ENCODE measurements around the gene NKX1-2.
"Not testable (repeated sequence)": the region's sequence is repeated elsewhere in the genome, so short reads cannot be mapped to it uniquely, and the experiment has no call there.

NKX1-2 gene

DNA sequence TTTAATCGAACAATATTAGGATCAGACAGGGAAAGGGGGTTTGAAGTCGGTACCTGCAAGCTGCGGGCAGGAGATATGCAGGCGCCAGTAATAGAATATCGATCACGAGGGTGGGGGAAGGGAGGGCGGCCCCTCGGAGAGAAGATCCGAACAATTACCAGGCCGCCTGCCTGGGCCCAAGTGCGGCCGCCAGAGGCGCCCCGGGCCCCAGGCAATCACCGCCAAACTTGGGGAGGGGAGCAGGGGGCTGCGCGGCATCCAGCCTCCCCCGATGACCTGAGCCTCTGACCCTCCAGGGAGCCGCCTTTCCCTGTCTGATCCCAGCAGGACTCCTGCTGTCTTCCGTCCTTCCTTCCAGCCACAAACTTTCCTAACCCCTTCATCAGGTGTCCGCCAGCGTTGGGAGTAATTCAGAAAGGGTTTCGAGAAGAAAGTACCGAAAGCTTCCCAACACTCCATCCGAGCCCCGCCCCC is 1.1 kb downstream of the NKX1-2 start:
- TF ChIP-seq, protein P1, sequence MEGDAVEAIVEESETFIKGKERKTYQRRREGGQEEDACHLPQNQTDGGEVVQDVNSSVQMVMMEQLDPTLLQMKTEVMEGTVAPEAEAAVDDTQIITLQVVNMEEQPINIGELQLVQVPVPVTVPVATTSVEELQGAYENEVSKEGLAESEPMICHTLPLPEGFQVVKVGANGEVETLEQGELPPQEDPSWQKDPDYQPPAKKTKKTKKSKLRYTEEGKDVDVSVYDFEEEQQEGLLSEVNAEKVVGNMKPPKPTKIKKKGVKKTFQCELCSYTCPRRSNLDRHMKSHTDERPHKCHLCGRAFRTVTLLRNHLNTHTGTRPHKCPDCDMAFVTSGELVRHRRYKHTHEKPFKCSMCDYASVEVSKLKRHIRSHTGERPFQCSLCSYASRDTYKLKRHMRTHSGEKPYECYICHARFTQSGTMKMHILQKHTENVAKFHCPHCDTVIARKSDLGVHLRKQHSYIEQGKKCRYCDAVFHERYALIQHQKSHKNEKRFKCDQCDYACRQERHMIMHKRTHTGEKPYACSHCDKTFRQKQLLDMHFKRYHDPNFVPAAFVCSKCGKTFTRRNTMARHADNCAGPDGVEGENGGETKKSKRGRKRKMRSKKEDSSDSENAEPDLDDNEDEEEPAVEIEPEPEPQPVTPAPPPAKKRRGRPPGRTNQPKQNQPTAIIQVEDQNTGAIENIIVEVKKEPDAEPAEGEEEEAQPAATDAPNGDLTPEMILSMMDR (IDR thresholded peaks at IDR 0.05; ENCODE audit: borderline replicate concordance, control extremely low read depth, extremely low read depth, insufficient read depth, missing control alignments) = no peak
- no peak for DNase-seq (ENCODE audit: low spot score)
- in situ Hi-C loops (cut with MboI; ENCODE audit: low sequenced_read_pairs, unreplicated experiment) = no loop called here

DNA sequence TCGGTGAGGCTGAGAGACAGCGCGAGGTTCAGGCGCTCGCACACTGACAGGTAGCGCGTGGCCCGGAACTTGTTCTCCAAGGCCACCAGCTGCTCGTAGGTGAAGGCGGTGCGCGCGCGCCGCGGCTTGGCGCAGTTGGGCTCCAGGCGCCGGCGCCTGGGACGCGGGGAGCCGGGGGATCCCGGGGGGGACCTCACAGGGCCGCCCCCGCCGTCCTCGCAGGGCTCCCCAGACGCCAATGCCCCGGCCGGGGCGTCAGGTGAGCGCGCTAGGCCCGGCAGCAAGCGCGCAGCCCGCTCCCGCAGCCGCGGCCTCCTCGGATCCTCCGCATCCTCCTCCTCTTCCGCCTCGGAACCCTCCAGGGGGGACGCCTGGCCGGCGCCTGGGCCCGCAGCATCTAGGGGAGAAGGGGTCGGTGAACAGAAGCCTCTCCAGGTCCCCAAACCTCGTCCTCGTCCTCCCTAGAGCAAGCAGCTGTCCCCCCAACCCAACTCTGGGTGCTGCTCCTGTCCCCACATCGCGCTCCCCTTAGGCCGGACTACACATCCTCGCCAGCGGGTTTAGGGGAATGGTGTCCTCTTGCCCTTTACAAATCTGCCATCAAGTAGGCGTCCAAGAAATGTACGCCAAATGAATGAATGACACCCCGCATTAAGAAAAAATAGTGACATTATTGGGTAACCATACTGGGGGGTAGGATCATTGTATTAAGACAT is 1.9 kb downstream of the NKX1-2 start:
- in situ Hi-C loops (cut with MboI; ENCODE audit: low sequenced_read_pairs, unreplicated experiment) = no loop called here
- no peak for DNase-seq (ENCODE audit: low spot score)
- TF ChIP-seq, protein P1 (IDR thresholded peaks at IDR 0.05; ENCODE audit: borderline replicate concordance, control extremely low read depth, extremely low read depth, insufficient read depth, missing control alignments) = no peak

DNA sequence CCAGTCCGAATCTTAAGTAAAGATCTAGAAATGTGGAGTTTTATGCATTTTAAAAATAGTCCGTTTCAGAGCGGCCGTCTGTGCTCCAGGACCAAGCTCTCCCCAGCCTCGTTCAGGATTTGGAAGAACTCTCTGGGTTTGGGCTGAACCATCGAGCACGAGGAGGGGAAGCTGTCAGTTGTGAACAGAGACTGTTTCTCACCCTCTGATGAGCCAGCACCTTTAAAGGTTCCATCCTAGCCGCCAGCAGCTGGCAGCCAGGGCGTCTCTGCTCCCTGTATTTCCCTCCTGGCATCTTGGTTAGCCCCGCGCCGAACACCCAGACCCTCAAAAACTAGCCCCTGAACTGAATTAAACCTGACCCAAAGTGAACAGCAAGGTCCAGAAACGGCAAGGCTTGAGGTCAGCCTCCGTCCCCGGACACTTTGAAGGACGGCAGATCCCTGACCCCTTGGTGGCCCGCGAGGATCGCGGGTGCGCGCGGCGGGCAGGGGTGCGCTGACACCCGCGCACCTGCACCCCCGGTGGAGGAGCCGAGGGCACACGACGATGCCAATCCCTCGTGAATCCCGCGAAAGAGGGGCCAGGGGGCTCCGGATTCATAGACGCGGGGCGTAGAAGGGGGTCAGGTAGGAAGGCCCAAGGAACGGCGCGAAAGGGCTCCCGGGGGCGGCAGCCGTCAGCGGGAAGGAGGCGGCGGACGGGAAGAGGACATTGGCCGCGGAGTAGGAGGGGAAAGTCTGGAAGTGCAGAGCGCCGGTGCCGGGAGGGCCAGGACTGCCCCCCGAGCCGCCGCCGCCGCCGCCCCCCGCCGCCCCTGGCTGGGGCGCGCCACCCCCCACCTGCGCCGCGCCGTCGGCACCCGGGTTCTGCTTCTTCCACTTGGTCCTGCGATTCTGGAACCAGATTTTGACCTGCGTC is 2.7 kb downstream of the NKX1-2 start:
- no peak for DNase-seq (ENCODE audit: low spot score)
- in situ Hi-C loops (cut with MboI; ENCODE audit: low sequenced_read_pairs, unreplicated experiment) = no loop called here
- TF ChIP-seq, protein P1 (IDR thresholded peaks at IDR 0.05; ENCODE audit: borderline replicate concordance, control extremely low read depth, extremely low read depth, insufficient read depth, missing control alignments) = no peak

DNA sequence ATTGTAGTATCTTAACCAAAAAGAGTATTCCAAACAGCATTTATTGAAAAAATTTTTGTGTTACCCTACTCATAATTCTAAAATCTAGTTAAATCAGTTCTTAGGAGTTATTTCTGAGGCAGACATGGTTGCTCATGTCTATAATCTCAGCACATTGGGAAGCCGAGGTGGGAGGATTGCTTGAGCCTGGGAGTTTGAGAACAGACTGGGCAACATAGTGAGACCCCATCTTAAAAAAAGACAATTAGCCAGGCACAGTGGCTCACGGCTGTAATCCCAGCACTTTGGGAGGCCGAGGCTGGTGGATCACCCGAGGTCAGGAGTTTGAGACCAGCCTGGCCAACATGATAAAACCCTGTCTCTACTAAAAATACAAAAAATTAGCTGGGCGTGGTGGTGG is 8.1 kb downstream of the NKX1-2 start:
- in situ Hi-C loops (cut with MboI; ENCODE audit: low sequenced_read_pairs, unreplicated experiment); DNase-seq (ENCODE audit: low spot score): not testable (repeated sequence)

DNA sequence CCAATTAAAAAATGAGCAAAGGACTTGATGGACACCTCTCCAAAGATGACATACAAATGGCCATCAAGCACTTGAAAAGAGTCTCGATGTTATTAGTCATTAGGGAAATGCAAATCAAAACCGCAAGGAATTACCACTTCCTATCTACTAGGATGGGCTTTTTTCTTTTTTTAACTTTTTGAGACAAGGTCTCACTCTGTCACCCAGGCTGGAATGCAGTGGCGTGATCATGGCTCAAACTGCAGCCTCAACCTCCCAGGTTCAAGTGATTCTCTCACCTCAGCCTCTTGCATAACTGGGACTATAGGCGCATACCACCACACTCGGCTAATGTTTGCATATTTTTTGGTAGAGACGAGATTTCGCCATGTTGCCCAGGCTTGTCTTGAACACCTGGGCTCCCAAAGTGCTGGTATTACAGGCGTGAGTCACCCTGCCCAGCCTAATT is 13.6 kb downstream of the NKX1-2 start:
- DNase-seq (ENCODE audit: low spot score) = no peak
- TF ChIP-seq, protein P1 (IDR thresholded peaks at IDR 0.05; ENCODE audit: borderline replicate concordance, control extremely low read depth, extremely low read depth, insufficient read depth, missing control alignments) = no peak
- in situ Hi-C loops (cut with MboI; ENCODE audit: low sequenced_read_pairs, unreplicated experiment) = no loop called here

DNA sequence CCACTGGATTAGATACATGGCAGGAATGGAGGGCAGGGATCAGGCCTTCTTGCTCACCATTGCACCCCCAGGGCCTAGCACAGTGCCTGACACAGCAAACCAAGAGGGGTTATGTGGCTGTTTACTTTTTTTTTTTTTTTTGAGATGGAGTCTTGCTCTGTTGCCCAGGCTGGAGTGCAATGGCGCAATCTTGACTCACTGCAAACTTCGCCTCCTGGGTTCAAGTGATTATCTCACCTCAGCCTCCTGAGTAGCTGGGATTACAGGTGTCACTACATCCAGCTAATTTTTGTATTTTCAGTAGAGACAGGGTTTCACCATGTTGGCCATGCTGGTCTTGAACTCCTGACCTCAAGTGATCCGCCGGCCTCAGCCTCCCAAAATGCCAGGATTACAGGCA is 14.2 kb downstream of the NKX1-2 start:
- in situ Hi-C loops (cut with MboI; ENCODE audit: low sequenced_read_pairs, unreplicated experiment) = not testable (repeated sequence)

DNA sequence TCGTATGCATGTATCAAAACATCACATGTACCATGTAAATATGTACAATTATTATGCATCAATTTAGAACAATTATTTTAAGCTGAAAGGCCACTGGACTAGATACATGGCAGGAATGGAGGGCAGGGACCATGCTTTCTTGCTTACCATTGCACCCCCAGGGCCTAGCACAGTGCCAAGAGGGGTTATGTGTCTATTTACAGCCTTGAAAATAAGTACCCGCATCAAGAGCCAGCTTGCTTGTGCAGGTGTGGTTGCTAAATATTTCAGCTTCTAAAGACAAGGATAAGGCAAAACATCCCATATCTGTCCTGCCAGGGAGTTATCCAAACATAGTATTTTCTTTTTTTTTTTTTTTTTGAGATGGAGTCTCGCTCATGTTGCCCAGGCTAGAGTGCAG is 16.4 kb downstream of the NKX1-2 start:
- in situ Hi-C loops (cut with MboI; ENCODE audit: low sequenced_read_pairs, unreplicated experiment) = no loop called here
- TF ChIP-seq, protein P1 (IDR thresholded peaks at IDR 0.05; ENCODE audit: borderline replicate concordance, control extremely low read depth, extremely low read depth, insufficient read depth, missing control alignments) = no peak
- no peak for DNase-seq (ENCODE audit: low spot score)

More for the DNA sequence above, 14.2 kb downstream of the NKX1-2 start:
- DNase-seq (ENCODE audit: low spot score) = not testable (repeated sequence)
